ENCODE measurements around the gene ZNF441.
"Not testable (repeated sequence)": the region's sequence is repeated elsewhere in the genome, so short reads cannot be mapped to it uniquely, and the experiment has no call there.

ZNF441 gene

GRCh38 chr19:11781295-11782057, 14.7 kb downstream of the ZNF441 start:
- peak; percentile 11 for DNase-seq

DNA sequence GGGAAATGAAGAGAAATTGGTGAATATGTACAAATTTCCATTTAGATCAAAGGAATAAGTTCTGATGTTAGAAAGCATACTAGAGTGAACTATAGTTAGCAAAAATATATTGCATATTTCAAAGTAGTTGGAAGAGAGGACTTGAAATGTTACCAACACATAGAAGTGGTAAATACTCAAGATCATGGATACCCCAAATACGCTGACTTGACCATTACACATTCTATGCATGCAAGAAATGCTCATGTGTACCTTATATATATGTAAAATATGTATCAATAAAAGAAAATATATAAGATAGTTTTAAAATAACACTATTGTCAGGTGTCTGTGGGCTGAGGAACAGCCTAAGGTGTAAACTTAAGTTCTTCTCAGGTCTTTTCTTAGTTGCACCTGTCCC, 17.0 kb downstream of the ZNF441 start:
- DNase-seq = no peak

GRCh38 chr19:11784356-11784755, 17.6 kb downstream of the ZNF441 start:
- DNase-seq = no peak

DNA sequence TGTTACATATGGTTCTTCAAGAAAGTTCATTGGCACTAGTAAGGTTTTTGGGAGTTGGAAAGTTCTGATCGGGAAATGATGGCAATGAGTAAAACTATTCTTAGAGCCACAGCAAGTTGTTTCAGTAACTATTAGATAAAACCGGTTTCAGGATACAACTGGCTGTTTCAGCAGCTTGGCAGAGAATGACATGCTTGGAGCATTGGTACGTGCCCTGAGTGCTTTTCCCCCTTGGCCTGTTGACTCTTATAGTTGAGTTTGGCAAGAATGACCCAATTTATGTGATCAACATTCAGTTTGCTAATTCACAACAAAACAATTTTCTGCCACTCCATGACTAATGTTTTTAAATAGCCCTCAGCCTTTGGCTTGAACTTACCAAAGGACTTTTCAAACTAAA, 20.7 kb downstream of the ZNF441 start:
- no peak for DNase-seq

DNA sequence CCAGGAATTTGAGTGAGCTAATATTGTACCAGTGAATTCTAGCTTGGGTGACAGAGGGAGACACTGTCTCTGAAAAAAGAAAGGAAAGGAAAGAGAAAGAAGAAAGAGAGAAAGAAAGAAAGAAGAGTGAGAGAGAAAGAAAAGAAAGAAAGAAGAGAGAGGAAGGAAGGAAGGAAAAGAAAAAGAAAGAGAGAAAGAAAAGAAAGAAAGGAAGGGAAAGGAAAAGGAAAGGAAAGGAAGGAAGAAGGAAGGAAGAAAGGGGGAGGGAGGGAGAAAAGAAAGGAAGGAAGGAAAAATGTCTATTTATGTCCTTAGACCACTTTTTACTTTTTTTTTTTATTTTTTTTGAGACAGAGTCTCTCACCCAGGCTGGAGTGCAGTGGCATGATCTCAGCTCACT, 26.1 kb downstream of the ZNF441 start:
- no peak for DNase-seq

DNA sequence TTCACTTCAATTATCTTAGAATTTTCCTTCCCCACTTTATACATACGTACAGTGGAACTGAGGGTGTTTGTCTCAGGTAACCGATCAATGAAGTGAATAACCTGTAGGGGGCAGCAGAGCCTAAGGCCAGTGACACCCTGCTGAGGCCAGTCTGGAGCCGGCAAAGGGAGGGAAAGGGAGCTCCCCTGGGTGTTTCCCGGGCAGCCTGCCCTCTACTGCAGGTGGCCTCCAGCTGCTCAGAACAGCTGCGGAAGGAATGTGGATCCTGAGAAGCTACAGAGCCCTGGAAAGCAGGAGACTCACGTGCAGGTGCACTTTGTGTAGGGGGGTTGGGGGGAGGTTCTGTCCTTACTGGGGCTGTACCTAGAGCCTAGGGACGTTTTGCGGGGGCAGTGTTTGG, 30.7 kb downstream of the ZNF441 start:
- DNase-seq = peak; percentile 96

DNA sequence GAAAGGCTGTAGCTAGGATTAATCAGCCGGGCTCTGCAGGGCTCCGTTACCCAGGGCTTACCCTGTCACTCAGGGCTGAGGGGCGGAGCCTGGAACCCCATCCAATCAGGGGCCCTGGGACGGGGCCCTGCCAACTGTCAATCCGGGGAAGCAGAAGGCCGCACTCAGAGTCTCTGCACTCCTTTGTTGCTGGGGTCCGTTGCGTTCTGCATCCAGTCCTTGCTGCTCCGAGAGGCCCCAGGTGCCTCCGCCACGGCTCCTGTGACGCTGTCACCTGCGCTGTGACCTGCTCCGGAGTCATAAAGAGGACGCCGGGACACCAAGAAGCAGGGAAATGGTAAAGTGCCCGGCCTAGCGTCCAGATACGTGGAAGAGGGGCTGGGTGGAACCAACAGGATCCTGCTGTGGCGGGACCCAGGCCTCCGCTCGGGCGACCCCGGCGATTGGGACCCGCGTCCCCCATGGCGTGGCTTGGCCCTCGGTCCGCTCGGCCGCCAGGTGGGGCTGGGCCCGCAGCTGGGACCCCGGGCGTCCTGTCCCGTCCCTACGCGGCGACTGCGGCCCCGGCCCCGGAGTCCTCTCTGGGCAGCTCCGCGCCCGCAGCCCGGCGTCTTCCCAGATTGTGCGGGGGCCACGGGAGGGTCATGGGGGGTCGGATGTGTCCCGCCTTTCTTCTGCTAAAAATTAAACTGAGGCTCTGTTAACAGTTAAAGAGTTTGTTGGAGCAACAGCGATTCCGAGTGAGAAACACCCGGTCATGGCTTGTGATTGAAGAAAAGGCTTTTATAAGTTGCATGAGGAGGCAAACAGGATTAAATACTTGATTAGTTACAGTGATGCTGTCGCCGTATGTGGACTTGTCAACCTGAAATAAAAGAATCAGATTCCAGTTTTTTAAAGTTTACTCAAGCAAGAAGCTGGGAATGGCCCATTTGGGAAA, 31.9 kb downstream of the ZNF441 start, which contains the start of gene ZNF491:
ZNF491 (plus strand) TSS at position 133 of the 940 bp plus-strand sequence. CDS start 7,431 bp downstream, outside the sequence.
- peak; percentile 98 for DNase-seq

- peak; percentile 12 for DNase-seq
These were observed 39.7 kb downstream of the ZNF441 start for GRCh38 chr19:11806354-11807098.

DNA sequence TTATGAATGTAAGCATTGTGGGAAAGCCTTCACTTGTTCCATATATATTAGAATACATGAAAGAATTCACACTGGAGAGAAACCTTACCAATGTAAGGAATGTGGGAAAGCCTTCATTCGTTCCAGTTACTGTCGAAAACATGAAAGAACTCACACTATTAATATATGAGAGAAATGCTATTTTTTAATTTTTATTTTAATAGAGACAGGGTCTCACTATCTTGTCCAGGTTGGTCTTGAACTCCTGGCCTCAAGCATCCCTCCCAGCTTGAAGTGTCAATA, 40.2 kb downstream of the ZNF441 start:
- no peak for DNase-seq

- no peak for DNase-seq
These were observed 46.9 kb downstream of the ZNF441 start for GRCh38 chr19:11813703-11814028.

- peak; percentile 98 for DNase-seq
These were observed 47.4 kb downstream of the ZNF441 start, which contains the start of gene ZNF440 for GRCh38 chr19:11814029-11814699. TSS of gene ZNF440 (plus strand) at chr19:11814273. CDS start at chr19:11814448, 175 bp downstream.

GRCh38 chr19:11814700-11815035, 47.9 kb downstream of the ZNF441 start:
- DNase-seq = peak; percentile 65

GRCh38 chr19:11821474-11822109, 54.8 kb downstream of the ZNF441 start:
- no peak for DNase-seq

DNA sequence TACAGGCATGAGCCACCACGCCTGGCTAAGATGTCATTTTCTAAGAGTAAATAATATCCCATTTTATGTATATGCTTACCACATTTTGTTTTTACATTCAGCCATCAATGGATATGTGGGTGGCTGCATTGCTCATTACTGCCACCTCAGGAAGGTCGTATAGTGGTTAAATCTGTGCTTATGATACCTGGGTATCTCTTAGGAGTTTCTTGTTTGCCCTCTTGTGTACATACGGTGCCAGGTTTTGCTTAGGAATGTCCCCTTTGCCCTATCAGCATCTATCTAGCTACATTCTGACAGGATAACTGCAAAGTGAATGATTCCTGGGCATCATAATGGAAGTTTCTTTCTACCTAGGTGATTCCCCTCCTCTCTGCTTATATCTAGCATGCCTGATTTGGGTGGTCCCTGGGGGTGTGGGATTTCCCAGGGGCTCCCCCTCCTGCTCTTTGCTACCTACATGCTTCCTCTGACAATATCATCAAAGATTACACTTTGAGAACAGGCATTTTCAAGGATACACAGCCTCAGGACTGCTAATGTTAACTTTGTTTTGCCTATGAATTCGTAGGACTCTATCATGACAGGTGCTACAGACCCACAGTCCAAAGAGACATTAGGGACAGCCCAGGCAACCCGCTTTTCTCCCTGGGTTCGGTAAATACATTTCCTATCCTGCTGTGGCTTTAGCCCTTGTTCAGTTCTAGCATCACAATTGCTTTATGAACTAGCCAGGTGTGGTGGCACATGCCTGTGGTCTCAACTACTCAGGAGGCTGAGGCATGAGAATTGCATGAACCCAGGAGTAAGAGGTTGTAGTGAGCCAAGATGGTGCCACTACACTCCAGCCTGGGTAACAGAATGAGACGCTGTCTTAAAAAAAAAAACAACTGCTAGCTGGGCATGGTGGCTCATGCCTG, 62.4 kb downstream of the ZNF441 start:
- DNase-seq = not testable (repeated sequence)

DNA sequence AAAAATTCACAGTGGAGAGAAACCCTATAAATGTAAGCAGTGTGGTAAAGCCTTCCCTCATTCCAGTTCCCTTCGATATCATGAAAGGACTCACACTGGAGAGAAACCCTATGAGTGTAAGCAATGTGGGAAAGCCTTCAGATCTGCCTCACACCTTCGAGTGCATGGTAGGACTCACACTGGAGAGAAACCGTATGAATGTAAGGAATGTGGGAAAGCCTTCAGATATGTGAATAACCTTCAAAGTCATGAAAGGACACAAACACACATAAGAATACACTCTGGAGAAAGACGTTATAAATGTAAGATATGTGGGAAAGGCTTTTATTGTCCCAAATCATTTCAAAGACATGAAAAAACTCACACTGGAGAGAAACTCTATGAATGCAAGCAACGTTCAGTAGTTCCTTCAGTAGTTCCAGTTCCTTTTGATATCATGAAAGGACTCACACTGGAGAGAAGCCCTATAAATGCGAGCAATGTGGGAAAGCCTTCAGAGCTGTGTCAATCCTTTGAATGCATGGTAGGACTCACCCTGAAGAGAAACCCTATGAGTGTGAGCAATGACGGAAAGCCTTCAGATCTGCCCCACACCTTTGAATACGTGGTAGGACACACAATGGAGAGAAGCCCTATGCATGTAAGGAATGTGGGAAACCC, 65.6 kb downstream of the ZNF441 start:
- DNase-seq = no peak

GRCh38 chr19:11833541-11833940, 66.7 kb downstream of the ZNF441 start:
- DNase-seq = no peak

All from eye (tissue), 1 donor.